CD4-positive, alpha-beta T cell treated with Interleukin-17A for 1 hour (primary cell): Measurements from ENCODE around the gene GNGT1.
"Not testable (repeated sequence)": the region's sequence is repeated elsewhere in the genome, so short reads cannot be mapped to it uniquely, and the experiment has no call there.

Experiments used
- DNase-seq: peaks from one replicate; pipeline ENCODE4 v3.0.0-alpha.2; 2020

GNGT1 gene

GRCh38 chr7:93910076-93910994, 4.0 kb downstream of the GNGT1 start:
- no peak for DNase-seq

- DNase-seq = not testable (repeated sequence)
Measured at GRCh38 chr7:93911242-93911641, 4.9 kb downstream of the GNGT1 start.

- DNase-seq = not testable (repeated sequence)
Measured at GRCh38 chr7:93911661-93912060, 5.3 kb downstream of the GNGT1 start.

- DNase-seq = no peak
Measured at GRCh38 chr7:93913197-93913596, 6.8 kb downstream of the GNGT1 start.

GRCh38 chr7:93914581-93915066, 8.3 kb downstream of the GNGT1 start:
- no peak for DNase-seq

- not testable (repeated sequence) for DNase-seq
Measured at GRCh38 chr7:93915206-93915842, 9.0 kb downstream of the GNGT1 start.

GRCh38 chr7:93915888-93916287, 9.5 kb downstream of the GNGT1 start:
- not testable (repeated sequence) for DNase-seq

GRCh38 chr7:93916315-93916714, 9.9 kb downstream of the GNGT1 start:
- not testable (repeated sequence) for DNase-seq

- DNase-seq = no peak
Measured at GRCh38 chr7:93920496-93921182, 14.3 kb downstream of the GNGT1 start.

GRCh38 chr7:93921186-93921585, 14.8 kb downstream of the GNGT1 start:
- no peak for DNase-seq

GRCh38 chr7:93921607-93922566, 15.5 kb downstream of the GNGT1 start, which contains the start of gene GNG11:
GNG11 (plus strand) TSS chr7:93921735; CDS start chr7:93922138, 403 bp downstream.
- DNase-seq = no peak

GRCh38 chr7:93923296-93923695, 16.9 kb downstream of the GNGT1 start:
- DNase-seq = no peak

- no peak for DNase-seq
Measured at GRCh38 chr7:93923942-93924341, 17.6 kb downstream of the GNGT1 start.

- no peak for DNase-seq
Measured at GRCh38 chr7:93926800-93927199, 20.4 kb downstream of the GNGT1 start.

- DNase-seq = no peak
Measured at GRCh38 chr7:93927585-93927984, 21.2 kb downstream of the GNGT1 start.

GRCh38 chr7:93931655-93932054, 25.3 kb downstream of the GNGT1 start:
- DNase-seq = no peak

GRCh38 chr7:93933156-93933555, 26.8 kb downstream of the GNGT1 start:
- DNase-seq = no peak

- no peak for DNase-seq
Measured at GRCh38 chr7:93935102-93935501, 28.7 kb downstream of the GNGT1 start.

GRCh38 chr7:93937818-93938217, 31.5 kb downstream of the GNGT1 start:
- no peak for DNase-seq

- DNase-seq = no peak
Measured at GRCh38 chr7:93938293-93938692, 31.9 kb downstream of the GNGT1 start.

GRCh38 chr7:93941945-93942344, 35.6 kb downstream of the GNGT1 start:
- DNase-seq = no peak
